SU-DHL-6 (cell line): ENCODE measurements around the gene HHIP.

Experiments used
- CTCF ChIP-seq: fragments of 200-600 bp; sonication (generic); IDR thresholded peaks from one replicate; pipeline ENCODE4 v1.5.1; 2017; ENCODE audit warnings: antibody characterized with exemption, mild to moderate bottlenecking, low read length, moderate library complexity; ENCODE audit not compliant: insufficient read depth, poor library complexity, severe bottlenecking
- EZH2phosphoT487 ChIP-seq: fragments of 200-600 bp; sonication (generic), shearing (Covaris generic); conservative IDR thresholded peaks from 2 replicates; pipeline ENCODE4 v1.6.1; 2018; ENCODE audit warnings: mild to moderate bottlenecking, antibody characterized with exemption, low read length, moderate library complexity, mixed read lengths

GRCh38 chr4:144714166-144714565 is 68.2 kb downstream of the HHIP start:
- TF ChIP-seq CTCF (no peak), EZH2phosphoT487 (no peak)
